ENCODE measurements around the gene TMEM235. TPM values are rescaled to one million over a fixed set of nuclear protein-coding genes. Genes with fewer than 3 reads are reported as not detected.
A peak's percentile ranks its signal among the peaks of the same experiment; 100 is the strongest.

Gene TMEM235
- total and polyA plus RNA-seq, 9 of the 15 experiments (the other 6 are each of a cell fraction or from before 2014, with no cell fraction given): not detected

GRCh38 chr17:78289802-78290363 lies 58.5 kb downstream of the TMEM235 start (continued):
- TF ChIP-seq ARID4B (CRISPR knock-in tag; IDR thresholded peaks at IDR 0.05) (0 out of 2 replicates have a peak, but pooled peaks have one; percentile 55), TBL1XR1 (IDR thresholded peaks at IDR 0.05; ENCODE audit: low read length in 2 of 2) (0 out of 4 replicates have a peak, but pooled peaks of 1 of the 2 experiments have one; percentile 20), TFAP4 (CRISPR knock-in tag; IDR thresholded peaks at IDR 0.05; ENCODE audit: borderline replicate concordance) (peak; percentile 25; the same call in 1 of the 2 replicates), ZNF263 (CRISPR knock-in tag; IDR thresholded peaks at IDR 0.05; ENCODE audit: borderline replicate concordance) (peak; percentile 65; the same call in 1 of the 2 replicates), CBX1 (IDR thresholded peaks at IDR 0.05; ENCODE audit: low read depth) (peak; percentile 36; the same call in 1 of the 2 replicates), CEBPB (tag; IDR thresholded peaks at IDR 0.05) (no peak), MITF (IDR thresholded peaks at IDR 0.05) (no peak), HMGXB4 (CRISPR knock-in tag; IDR thresholded peaks at IDR 0.05) (no peak), ZSCAN32 (CRISPR knock-in tag; IDR thresholded peaks at IDR 0.05) (no peak), HMG20B (CRISPR knock-in tag; IDR thresholded peaks at IDR 0.05) (no peak), SRF (CRISPR knock-in tag; IDR thresholded peaks at IDR 0.05) (no peak), ZNF79 (CRISPR knock-in tag; IDR thresholded peaks at IDR 0.05; ENCODE audit: low read depth) (no peak), SMARCA4 (IDR thresholded peaks at IDR 0.05) (peak; percentile 89), ARID3B (CRISPR knock-in tag; IDR thresholded peaks at IDR 0.05; ENCODE audit: borderline replicate concordance) (no peak), CHD2 (IDR thresholded peaks at IDR 0.05; ENCODE audit: low read depth, low read length) (no peak), SOX6 (IDR thresholded peaks at IDR 0.05) (peak; percentile 37; the same call in 1 of the 2 replicates), TGIF2 (CRISPR knock-in tag; IDR thresholded peaks at IDR 0.05) (no peak)
